ENCODE measurements around the gene AP2A2.

GRCh38 chr11:1040428-1041148 lies 114.9 kb downstream of the AP2A2 start:
- TF ChIP-seq CTCF (IDR thresholded peaks at IDR 0.05) (no peak), POLR2AphosphoS5 (IDR thresholded peaks at IDR 0.05) (no peak), POLR2A (IDR thresholded peaks at IDR 0.05) (no peak)

All from breast epithelium (tissue), 3 donors.